Stimulated activated CD8-positive, alpha-beta memory T cell treated with anti-CD3 and anti-CD28 coated beads, Interleukin-4, amount 100 ng/mL, for 1 hour (primary cell): ENCODE results near the gene IFI27L2.

ENCODE experiments used
- DNase-seq, 2 donors: peaks; one replicate each; pipeline ENCODE4 v3.0.0-alpha.2; 2020; ENCODE audit warnings: low read depth in 2 of 2, low spot score in 1 of 2

The IFI27L2 gene

DNA sequence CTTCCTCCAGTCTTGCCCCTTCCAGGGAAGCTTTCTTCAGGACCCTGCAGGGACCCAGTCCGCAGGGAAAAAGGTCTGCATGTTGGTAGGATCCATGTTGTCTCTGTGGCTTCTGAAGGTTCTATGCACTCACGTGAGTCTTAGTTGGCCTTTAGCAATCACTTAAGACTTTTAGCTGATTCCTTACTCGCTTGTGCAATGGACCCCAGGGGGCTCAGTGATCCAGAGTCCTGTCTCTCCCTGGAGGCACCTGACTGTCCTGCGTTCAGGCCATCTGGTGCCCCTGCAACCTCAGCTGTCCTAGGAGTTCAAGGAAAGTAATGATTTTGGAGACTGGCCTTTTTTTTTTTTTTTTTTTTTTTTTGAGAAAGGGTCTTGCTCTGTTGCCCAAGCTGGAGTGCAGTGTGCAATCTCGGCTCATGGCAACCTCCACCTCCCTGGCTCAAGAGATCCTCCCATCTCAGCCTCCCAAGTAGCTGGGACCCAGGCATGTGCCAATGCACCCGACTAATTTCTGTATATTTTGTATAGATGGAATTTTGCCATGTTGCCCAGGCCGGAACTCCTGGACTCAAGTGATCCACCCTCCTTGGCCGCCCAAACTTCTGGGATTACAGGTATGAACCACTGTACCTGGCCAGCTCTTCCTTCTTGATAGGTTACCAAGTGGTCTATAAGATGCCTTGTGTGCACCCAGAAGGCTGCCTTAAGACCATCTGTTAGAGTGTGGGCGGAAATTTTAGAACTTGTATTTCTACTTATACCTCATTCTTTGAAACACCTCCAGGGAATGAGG, 4.6 kb downstream of the IFI27L2 start:
- DNase-seq = no peak

DNA sequence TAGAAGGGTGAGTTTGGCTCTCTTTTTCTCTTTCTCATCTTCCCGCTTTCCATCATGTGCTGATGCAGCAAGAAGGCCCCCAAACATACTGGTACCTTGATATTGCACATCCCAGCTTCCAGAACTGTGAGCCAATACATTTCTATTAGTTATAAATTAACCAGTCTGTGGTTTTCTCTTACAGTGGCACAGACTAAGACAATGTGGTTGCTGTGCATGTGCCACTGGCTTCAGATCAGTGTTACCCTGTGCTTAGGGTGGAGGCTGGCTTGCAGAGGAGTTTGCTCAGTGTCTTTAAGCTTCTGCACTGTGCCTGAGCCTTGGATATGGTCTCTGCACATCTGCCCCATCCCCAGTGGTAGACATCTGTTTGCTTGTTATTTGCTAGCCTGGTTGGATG, 5.5 kb downstream of the IFI27L2 start:
- no peak for DNase-seq

DNA sequence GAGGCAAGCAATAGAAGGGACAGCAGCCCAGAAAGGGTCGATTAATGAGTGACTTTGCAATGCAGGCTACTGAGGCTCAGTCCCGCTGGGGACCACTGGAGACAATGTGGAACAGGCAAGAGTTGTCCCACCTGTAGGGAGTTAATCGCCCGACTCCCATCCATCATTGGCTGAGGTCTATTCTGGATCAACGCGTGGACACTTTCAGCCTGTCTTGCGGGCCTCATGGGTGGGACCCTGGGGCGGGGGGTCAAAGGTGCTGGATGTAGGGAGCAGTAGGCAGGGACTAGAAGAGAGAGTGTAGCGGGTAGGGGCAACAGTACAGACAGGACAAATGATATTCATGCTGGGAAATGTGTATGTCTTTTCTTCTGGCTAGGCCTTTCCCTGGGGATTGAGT, 6.1 kb downstream of the IFI27L2 start:
- no peak for DNase-seq

DNA sequence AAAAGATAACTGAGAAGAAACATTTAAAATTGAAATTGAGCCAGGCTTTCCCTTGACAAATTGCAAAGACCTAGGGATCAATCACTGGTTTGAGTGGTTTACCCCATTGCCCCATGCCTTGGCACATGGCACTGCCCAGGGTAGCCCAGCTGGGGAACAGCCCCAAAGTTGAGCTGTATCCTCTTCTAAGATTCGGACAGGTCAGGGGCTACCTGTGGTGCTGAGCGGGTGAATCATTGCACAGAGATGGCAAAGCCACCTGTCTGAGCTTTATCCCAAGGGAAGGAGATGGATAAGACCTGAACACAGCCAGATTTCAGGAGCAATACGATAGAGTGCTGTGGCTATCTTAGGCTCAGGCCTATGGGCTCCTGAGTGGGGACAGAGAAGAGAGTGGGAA, 7.0 kb downstream of the IFI27L2 start:
- no peak for DNase-seq

DNA sequence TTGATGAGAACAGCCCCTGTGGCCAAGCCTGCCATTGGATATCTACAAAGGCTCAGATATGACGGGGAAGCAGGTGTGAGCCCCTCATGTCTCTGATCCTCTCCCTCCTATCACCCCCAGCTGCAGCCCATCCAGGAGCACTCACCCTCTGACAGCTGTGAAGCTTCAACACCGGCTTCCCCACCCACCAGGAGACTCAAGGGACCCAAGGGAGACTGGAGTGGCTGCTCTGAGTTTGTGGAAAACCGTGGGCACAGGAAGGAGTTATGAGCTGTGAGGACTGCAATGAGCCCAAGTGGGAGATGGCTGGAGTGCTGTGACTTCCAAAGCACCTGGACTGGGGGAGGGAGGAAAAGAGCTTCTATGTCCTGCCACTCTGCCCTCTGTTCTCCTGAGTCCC, 7.9 kb downstream of the IFI27L2 start:
- no peak for DNase-seq

DNA sequence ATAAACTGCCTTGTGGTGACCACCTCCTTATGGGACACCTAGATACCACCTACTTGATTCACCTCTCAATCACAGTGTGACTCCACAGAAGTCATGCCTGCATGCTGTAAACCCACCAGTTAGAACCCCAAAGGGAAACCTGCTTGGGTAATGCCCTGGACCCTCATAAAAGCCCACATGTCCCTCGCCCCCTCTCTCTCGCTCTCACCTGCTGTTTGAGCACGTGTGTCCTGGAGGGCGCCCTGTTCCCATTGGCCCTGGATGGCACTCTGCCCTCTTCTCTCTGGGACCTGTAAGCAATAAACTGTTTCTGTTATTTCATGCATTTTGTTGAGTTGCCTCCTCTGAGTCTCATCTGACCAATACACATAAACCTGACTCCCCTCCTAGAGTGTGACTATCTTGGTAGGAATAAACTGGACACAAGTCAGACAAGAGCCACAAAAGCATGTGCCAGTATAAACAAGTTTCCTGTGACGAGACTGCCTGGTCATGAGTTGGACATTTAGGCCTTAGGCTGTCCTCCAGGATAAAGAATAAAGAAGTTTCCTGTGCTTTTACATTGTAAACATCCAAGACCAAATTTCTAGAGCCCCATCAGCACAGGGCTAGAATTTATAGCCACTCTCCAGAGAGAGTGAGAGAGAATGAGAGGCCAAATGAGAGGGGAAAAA, 8.6 kb downstream of the IFI27L2 start:
- no peak for DNase-seq

DNA sequence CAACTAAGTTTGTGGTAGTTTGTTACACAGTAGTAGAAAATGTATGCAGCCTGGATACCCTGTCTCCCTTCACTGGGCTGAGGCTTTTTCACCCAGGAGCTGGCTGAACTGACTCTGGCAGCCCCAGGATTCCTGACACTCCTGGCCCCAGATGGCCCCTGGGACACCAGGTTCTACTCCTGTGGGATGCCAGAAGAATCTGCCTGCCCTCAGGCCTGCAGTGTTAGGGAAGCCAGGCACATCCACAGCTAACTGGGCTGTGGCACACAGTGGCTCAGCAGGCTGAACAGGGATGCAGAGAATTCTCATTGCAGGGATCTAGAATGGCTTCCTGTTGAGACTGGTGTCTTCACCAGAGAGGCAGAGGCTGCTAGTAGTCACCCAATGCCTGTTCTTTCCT, 10.3 kb downstream of the IFI27L2 start:
- DNase-seq = no peak

DNA sequence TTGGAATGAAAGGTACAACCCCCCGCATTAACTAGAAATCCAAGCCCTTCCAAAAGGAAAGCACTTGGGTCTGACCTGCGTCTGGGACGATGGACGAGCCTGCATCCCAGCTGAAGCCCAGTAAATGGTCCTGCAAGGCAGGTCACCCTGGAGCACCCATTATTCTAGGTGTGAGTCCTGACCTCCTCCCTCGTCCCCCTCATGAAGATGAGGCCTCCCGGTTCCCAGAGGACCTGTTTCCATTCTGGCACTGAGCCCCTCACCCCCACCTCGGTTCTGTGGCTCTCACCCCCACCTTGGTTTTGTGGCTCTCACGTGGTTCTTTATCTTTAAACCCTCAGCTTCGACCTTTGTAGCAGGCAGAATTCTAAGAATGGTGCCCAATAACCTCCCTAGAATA, 11.5 kb downstream of the IFI27L2 start:
- no peak for DNase-seq

DNA sequence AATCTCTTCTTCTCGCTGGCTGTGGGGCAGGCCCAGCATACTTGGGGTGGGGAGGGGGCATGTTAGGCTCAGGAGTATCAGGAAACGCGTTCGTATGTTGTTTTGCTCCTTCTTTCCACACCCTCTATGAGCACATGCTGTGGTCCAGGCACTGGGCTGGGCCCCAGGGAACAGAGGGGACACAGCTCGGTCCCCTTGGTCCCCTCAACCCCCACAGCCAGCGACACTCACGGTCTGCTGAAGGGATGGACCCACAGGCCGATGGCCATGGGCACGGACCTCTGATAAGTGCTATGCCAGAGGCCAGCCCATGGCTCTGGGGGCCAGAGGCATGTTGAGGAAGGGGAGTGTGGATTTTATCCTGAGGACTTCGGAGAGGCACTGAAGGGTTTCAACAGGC, 12.7 kb downstream of the IFI27L2 start:
- DNase-seq = no peak

DNA sequence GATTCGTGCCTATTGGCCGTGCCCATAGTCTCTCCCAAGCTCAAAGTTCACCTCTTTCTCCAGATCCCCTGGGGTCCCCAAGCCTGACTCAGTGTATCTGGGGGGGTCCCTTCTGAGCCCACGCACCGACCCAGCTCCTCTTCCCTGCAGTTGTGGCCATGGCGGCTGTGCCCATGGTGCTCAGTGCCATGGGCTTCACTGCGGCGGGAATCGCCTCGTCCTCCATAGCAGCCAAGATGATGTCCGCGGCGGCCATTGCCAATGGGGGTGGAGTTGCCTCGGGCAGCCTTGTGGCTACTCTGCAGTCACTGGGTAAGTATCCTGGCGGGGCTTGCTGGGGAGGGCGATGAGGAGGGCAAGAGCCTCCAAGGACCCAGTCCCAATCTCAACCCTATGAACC, 13.8 kb downstream of the IFI27L2 start:
- DNase-seq = no peak

DNA sequence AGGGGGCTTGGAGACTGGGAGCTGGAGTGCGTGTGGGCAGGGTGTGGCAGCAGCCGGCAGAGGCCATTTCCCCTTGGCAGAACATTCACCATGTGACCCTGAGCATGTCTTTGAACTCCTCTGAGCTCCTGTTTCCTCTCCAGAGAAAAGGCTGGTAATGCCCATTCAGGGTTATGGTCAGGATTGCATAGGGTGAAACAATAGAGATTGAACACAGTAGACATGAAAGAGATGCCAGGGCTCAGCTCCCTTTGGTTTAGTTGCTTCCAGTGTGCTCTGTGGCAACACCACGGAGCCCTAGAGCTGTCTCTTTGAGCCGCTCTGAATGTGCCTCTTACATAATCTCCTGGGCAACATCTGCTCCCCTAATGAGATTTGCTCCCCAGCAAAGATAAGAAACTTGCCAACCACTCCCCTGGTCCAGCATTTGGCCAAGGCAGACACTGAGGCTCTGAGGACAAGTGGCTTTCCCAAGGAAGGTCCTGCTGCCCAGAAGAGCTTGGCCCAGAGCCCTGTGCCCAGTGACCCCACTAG, 14.3 kb downstream of the IFI27L2 start:
- no peak for DNase-seq

DNA sequence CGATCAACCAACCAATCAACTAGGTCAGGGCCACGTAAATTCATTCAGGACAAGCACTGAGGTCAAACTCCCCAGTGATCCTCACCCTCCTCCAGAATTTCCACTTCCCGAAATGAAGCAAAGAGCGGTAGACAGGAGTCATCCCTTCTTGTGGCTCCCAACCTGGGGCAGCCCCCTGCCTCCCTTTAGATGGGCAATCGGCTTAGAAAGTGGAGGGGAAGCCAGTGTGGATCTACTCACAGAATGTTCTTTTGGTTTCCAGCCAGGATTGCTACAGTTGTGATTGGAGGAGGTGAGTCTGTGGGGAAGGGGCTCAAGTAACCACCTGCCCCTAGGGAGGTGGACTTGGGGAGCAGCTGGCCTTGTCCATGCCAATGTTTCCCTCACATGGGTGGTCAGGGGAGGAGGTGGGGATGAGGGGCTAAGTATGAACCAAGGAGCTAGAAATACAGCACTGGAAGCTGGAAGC, 14.8 kb downstream of the IFI27L2 start:
- DNase-seq = no peak

DNA sequence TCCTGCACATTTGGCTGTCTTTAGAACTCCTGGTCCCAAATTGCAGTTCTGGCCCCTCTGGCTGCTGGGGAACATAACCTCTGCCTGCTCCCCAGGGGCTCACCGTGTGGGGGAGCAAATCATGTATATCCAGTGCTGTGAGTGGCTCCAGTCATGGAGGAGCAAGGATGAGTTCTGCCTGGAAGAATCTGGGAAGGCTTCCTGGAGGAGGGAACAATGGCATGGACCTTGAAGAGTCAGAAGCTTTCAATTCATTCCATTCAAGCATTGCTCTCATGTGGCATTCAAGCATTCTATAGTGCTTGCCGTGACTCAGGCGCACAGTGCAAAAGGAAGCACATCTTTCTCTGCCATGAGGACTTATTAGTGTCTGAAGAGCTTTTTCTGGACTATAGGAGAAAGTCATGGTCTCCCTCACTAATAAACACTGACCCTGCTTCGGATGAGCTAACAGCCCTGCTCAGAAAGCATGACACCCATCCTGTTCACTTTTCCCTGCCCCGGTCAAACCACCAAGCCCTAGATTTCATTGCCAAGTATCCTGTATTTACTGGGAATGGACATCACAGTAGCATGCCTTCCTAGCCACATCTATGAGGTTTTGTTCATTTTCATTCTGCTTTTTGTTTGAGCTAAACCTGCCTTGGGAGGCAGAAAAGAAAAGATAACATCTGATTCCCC, 15.4 kb downstream of the IFI27L2 start:
- DNase-seq = no peak

DNA sequence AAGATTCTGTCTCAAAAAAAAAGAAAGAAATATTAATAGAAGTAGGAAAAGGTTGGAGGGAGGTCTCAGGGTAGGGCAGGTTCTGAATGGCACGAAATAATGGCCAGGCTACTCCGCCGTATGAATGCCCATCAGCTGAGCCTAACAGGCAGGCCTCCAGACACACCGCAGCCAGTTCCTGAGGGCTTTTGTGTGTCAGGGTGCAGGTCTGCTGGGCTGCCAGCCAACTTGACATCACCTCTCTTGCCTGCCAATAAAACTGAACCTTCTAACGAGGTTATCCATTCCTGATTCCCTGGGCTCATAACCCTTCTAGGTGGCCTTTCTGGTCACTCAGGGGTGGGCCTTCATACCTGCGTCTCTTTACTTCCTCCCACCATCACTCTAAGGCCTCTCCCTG, 15.9 kb downstream of the IFI27L2 start:
- DNase-seq = no peak

DNA sequence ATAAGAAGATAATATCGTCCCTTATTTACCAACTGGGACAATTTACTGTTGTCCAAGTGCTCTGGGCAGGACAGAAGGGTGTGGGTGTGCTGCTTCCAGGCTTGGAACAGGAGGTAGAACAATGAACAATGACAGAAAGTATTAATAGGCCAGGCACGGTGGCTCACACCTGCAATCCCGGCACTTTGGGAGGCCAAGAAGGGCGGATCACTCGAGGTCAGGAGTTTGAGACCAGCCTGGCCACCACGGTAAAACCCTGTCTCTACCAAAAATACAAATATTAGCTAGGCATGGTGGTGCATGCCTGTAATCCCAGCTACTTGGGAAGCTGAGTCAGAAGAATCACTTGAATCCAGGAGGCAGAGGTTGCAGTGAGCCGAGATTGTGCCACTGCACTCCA, 16.3 kb downstream of the IFI27L2 start:
- no peak for DNase-seq

DNA sequence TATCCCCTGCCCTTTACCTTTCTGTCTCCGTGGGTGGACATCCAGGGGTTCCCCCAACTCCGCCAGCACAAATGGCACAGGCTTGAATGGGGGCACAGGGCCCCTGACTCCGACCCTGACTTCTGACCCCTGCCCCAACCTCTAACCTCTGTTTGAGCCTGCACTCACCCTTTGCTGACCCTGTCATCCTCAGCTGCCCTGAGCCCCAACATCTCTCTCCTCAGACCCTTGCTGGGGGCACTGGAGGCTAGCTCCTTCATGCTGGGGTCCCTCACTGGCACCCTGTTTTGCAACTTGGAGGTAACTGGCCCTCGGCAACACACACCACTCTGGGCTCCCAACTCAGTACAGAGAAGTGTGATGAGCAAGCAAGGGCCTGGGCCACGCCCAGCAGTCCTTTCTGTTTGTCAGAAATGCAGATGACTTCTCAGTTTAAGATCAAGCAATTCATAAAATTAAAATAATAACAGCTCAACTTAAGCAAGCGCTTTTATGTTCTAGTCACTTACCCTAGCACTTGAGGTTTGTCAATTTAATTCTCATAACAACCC, 16.8 kb downstream of the IFI27L2 start:
- no peak for DNase-seq

DNA sequence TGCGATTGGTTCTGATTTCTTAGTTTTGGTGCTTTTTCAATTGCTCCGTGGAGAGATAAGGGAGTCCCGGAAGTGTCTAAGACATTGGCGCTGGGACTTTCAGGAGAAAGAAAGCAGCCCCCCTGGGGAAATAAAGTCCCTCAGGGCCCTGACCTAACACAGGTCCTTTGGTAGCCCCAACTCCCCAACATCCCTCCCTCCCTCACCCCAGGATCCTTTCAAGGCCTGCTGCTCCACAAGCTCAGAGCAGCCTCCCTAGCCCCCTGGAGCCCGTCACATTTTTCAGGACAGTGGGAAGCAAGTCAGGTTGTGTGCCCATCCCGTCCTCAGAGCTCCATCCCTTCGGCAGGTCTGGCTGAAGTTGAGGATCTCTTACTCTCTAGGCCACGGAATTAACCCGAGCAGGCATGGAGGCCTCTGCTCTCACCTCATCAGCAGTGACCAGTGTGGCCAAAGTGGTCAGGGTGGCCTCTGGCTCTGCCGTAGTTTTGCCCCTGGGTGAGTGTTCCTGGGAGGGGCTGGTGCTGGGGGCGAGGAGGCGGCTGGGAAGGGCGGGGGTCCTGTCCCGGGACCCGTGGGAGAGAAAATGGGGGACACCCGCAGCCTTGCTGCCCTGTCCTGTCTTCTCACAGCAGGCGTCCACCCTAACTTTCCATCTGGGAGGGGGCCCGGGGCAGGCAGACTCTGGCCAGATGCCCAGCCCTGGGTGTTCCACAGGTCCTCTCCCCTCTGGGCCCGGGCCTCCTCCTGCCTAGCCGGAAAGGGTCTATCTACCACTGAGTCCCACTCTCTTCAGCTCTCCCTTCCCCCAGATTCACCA, 17.9 kb downstream of the IFI27L2 start:
- DNase-seq = no peak

DNA sequence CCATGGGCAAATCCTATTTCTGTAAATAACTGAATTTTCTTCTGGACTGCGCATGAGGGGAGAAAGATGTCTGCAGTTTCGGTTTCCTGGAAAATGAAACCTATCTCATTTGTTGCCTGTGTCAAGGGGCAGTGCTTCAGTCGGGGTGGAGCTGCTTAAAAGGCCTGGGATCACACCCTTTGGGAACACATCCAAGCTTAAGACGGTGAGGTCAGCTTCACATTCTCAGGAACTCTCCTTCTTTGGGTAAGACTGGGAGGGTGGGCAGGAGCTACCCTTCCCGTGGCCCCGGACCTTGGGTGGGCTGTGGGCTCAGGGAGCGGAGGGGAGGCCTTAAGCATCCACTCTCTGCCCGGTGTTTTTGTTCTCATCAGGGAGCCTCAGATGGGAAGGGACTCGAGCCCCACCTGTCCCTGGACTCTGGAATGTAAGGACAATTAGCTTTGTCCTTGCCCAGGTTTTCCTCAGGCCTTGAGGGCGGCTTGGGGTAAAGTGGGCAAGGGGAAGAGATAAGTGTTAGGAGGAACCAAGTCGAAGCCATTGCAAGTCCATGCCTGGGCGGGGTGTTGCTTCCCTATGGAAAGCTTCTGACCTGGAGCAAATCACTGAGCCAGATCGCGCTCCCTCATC, 18.7 kb downstream of the IFI27L2 start, which contains the start of gene IFI27:
IFI27 (plus strand) TSS at position 185 of the 630 bp plus-strand sequence.
- no peak for DNase-seq

DNA sequence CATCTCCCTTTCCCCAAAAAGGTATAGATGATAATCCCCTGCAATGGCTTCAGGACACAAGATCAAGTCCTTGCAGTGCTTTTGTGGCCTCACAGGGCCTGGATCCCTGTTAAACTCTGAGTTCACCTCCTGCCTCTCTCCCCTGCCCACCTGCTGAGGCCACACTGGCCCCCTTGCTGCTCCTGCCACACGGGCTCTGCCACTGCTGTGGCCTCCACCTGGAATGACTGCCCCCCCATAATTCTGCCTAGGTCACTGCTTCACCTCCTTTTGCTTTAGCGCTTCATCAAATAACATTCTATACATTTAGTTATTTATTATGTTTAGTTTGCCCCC, 19.5 kb downstream of the IFI27L2 start:
- no peak for DNase-seq

DNA sequence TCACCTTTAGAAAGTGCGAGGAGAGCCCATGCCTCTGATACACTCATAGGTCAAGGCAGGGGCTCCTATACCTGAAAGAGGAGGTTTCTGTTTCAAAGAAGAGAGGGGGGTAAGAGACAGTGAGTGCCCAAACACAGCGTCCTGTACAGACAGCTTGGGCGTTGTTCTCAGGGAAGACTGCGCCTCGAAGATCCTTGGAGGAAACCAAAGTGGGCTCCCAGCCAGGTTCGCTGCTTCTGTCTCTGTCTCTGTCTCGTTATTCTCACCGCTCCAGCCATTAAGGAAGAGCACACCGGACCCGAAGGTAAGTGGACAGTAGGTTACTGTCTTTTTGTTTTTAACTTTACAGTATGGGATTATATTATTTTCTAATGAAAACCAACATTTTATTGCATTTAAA, 24.7 kb downstream of the IFI27L2 start:
- no peak for DNase-seq
